Measurements from ENCODE around the gene NOD2. TPM values are rescaled to one million over a fixed set of nuclear protein-coding genes. Genes with fewer than 3 reads are reported as not detected.
A peak's percentile ranks its signal among the peaks of the same experiment; 100 is the strongest.

Gene NOD2
- total and polyA plus RNA-seq, 4 donors: 2.1 to 14.1 (median 5.9) TPM

DNA sequence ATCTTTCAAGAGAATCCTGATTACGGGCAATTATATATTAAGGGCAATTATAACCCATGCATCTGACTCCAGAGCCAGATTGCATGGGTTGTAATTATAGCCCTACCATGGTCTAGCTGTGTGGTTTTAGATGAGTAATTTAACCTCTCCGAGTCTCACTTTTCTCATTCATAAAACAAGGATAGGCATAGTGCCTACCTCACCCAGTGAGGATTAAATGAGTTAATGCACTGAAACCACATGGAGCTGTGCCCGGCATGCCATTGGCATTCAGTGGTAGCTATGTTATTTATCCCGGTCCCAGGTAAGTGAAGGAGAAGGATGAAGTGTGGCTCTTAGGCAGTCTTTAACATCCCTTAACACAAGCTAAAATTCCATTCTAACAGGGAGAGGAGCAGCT, 18.6 kb upstream of the NOD2 start:
- no peak for ATAC-seq (ENCODE audit: insufficient read depth, low FRiP score)
- Histone ChIP-seq H3K9me3 (ENCODE audit: control insufficient read depth in 4 of 4, insufficient read depth in 3 of 4, low read length in 3 of 4) (peaks cover 2 to 20% (median 10%) of the 10 kb centered on the region in 4 donors), H3K4me3 (no peak overlapping the region), H3K4me1 (ENCODE audit: control insufficient read depth in 5 of 5, insufficient read depth in 5 of 5, low read length in 5 of 5) (no peaks in the 10 kb centered on the region), H3K36me3 (ENCODE audit: control insufficient read depth in 4 of 4, insufficient read depth in 4 of 4, low read length in 4 of 4) (peaks cover 0 to 14% (median 1%) of the 10 kb centered on the region in 4 donors), H3K27me3 (ENCODE audit: control insufficient read depth in 3 of 3, insufficient read depth in 3 of 3, low read length in 2 of 3) (no peaks in the 10 kb centered on the region), H3K9ac (ENCODE audit: insufficient read depth in 1 of 2, low read length in 2 of 2) (no peak overlapping the region), H3K27ac (ENCODE audit: low read depth in 1 of 2, low read length in 1 of 2) (no peak overlapping the region)
- TF ChIP-seq, protein P1, sequence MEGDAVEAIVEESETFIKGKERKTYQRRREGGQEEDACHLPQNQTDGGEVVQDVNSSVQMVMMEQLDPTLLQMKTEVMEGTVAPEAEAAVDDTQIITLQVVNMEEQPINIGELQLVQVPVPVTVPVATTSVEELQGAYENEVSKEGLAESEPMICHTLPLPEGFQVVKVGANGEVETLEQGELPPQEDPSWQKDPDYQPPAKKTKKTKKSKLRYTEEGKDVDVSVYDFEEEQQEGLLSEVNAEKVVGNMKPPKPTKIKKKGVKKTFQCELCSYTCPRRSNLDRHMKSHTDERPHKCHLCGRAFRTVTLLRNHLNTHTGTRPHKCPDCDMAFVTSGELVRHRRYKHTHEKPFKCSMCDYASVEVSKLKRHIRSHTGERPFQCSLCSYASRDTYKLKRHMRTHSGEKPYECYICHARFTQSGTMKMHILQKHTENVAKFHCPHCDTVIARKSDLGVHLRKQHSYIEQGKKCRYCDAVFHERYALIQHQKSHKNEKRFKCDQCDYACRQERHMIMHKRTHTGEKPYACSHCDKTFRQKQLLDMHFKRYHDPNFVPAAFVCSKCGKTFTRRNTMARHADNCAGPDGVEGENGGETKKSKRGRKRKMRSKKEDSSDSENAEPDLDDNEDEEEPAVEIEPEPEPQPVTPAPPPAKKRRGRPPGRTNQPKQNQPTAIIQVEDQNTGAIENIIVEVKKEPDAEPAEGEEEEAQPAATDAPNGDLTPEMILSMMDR (IDR thresholded peaks at IDR 0.05; ENCODE audit: control extremely low read depth, extremely low read depth): no peak
- no peak for DNase-seq
- 89 to 92% methylated on average over 4 of the region's 4 CpGs for WGBS, 2 donors

DNA sequence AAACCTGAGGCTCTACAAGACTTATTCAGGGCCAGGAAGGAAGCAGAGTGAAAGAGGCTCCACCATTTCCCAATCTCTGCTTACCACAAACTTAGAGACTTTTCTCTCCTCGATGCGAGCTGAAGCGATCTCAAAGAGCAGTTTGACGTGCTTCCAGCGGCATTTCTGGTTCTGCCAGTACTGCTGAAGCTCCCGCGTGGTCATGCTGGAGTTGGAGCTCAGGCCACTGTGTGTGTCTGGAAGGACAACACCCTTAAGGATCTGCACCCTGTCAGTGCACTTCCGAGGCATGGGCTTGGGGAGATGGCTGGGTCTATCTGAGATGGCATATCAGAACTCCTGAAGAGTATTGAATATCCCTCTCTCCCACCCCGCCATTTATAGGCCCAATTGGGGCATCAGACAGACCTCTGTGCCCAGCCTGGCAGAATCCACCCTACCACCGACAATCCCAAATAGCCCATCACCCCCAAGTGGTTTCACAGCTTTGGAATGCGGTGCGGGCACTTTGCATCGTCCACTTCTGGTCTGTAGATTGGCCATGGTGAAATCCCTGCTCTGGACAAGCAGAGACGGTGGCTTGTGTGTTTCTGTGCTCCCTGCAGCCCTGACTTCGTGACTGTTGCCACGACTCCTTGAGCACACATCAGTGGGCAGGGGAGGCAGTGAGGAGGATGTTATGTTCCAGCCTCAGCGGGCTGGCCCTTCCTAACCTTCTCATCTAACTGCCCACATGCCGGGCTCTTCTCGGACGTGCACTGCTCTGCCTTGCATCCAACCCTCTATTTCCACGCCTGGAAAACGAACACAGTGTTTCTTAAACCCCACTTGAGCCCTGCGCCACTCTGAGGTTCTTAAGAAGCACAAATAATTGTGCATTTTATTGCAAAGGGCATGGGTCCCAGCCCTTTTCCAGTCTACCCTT, 17.5 kb upstream of the NOD2 start:
- DNase-seq (peak in 2 of 3 donors; percentile 45 to 46), ATAC-seq (ENCODE audit: insufficient read depth, low FRiP score) (peak; percentile 58)
- Histone ChIP-seq H3K4me3 (no peak overlapping the region), H3K4me1 (ENCODE audit: control insufficient read depth in 5 of 5, insufficient read depth in 5 of 5, low read length in 5 of 5) (no peaks in the 10 kb centered on the region), H3K27me3 (ENCODE audit: control insufficient read depth in 3 of 3, insufficient read depth in 3 of 3, low read length in 2 of 3) (no peaks in the 10 kb centered on the region), H3K9me3 (ENCODE audit: control insufficient read depth in 4 of 4, insufficient read depth in 3 of 4, low read length in 3 of 4) (peaks cover 2 to 20% (median 10%) of the 10 kb centered on the region in 4 donors), H3K36me3 (ENCODE audit: control insufficient read depth in 4 of 4, insufficient read depth in 4 of 4, low read length in 4 of 4) (peaks cover 0 to 14% (median 1%) of the 10 kb centered on the region in 4 donors), H3K9ac (ENCODE audit: insufficient read depth in 1 of 2, low read length in 2 of 2) (no peak overlapping the region), H3K27ac (ENCODE audit: low read depth in 1 of 2, low read length in 1 of 2) (peak overlapping the region in 1 of 2 donors; percentile 52)
- TF ChIP-seq, protein P1 (IDR thresholded peaks at IDR 0.05; ENCODE audit: control extremely low read depth, extremely low read depth): no peak
- WGBS, 2 donors: 69 to 81% methylated on average over 23 of the region's 23 CpGs

DNA sequence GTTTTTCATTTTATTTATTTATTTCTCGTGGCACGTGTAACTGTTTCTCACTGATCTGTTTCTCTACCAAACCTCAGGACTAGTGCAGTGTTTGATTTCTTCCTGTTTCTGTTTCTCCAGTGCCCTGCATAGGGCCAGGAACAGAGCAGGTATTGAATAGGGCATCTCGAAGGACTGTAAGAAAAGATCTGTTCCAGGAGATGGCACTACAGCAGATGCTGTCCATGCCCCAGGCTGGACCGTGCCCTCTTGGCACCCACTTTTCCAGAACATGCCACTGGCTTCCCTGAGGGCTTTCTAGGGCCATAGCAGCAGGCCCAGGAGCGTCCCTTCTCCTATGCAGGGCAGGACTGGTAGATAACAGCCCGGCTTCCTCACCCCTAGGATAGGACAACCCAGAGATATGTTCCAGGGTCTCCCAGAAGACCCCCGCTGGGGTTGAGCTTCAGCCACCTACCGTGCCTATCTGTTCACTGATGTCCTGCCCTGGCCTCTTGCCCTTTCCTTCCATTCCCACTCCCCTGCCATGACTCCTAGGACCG, 16.7 kb upstream of the NOD2 start:
- no peak overlapping the region for H3K4me3 ChIP-seq
- H3K36me3 ChIP-seq (ENCODE audit: control insufficient read depth in 4 of 4, insufficient read depth in 4 of 4, low read length in 4 of 4): peaks cover 0 to 10% (median 1%) of the 10 kb centered on the region in 4 donors
- no peak for DNase-seq
- no peak overlapping the region for H3K27ac ChIP-seq (ENCODE audit: low read depth in 1 of 2, low read length in 1 of 2)
- no peak for ATAC-seq (ENCODE audit: insufficient read depth, low FRiP score)
- TF ChIP-seq, protein P1 (IDR thresholded peaks at IDR 0.05; ENCODE audit: control extremely low read depth, extremely low read depth): no peak
- 80 to 87% methylated on average over 9 of the region's 9 CpGs for WGBS, 2 donors
- H3K9me3 ChIP-seq (ENCODE audit: control insufficient read depth in 4 of 4, insufficient read depth in 3 of 4, low read length in 3 of 4): peaks cover 0 to 18% (median 6%) of the 10 kb centered on the region in 4 donors
- no peaks in the 10 kb centered on the region for H3K27me3 ChIP-seq (ENCODE audit: control insufficient read depth in 3 of 3, insufficient read depth in 3 of 3, low read length in 2 of 3)
- no peak overlapping the region for H3K9ac ChIP-seq (ENCODE audit: insufficient read depth in 1 of 2, low read length in 2 of 2)
- no peaks in the 10 kb centered on the region for H3K4me1 ChIP-seq (ENCODE audit: control insufficient read depth in 5 of 5, insufficient read depth in 5 of 5, low read length in 5 of 5)
